GM21737 (cell line): Measurements from ENCODE around the gene RNF32.
"Not testable (repeated sequence)": the region's sequence is repeated elsewhere in the genome, so short reads cannot be mapped to it uniquely, and the experiment has no call there.

Experiments
- ATAC-seq: cut with Tn5 transposase; IDR thresholded peaks from one replicate; pipeline ENCODE4 v1.9.1; 2021; ENCODE audit warnings: mild to moderate bottlenecking, moderate library complexity; ENCODE audit not compliant: unreplicated experiment

The RNF32 gene

GRCh38 chr7:156669035-156669828, 28.7 kb downstream of the RNF32 start:
- ATAC-seq: no peak

- ATAC-seq: no peak
Observed at GRCh38 chr7:156673454-156673853, 32.9 kb downstream of the RNF32 start.

GRCh38 chr7:156673902-156674301, 33.3 kb downstream of the RNF32 start:
- no peak for ATAC-seq

GRCh38 chr7:156675721-156676120, 35.1 kb downstream of the RNF32 start:
- ATAC-seq: no peak

- ATAC-seq: no peak
Observed at GRCh38 chr7:156676263-156676662, 35.7 kb downstream of the RNF32 start.

- ATAC-seq: no peak
Observed at GRCh38 chr7:156677374-156678054, 36.9 kb downstream of the RNF32 start.

GRCh38 chr7:156680281-156680680, 39.7 kb downstream of the RNF32 start:
- no peak for ATAC-seq

- no peak for ATAC-seq
Observed at GRCh38 chr7:156682928-156683327, 42.4 kb downstream of the RNF32 start.

GRCh38 chr7:156684251-156684650, 43.7 kb downstream of the RNF32 start:
- ATAC-seq: no peak

GRCh38 chr7:156684661-156685060, 44.1 kb downstream of the RNF32 start:
- ATAC-seq: no peak

- no peak for ATAC-seq
Observed at GRCh38 chr7:156691764-156692163, 51.2 kb downstream of the RNF32 start.

GRCh38 chr7:156692849-156693248, 52.3 kb downstream of the RNF32 start:
- no peak for ATAC-seq

GRCh38 chr7:156693627-156694026, 53.1 kb downstream of the RNF32 start:
- ATAC-seq: no peak

- not testable (repeated sequence) for ATAC-seq
Observed at GRCh38 chr7:156697283-156697682, 56.7 kb downstream of the RNF32 start.

- not testable (repeated sequence) for ATAC-seq
Observed at GRCh38 chr7:156698512-156698911, 57.9 kb downstream of the RNF32 start.

- ATAC-seq: not testable (repeated sequence)
Observed at GRCh38 chr7:156701787-156702186, 61.2 kb downstream of the RNF32 start.

GRCh38 chr7:156702399-156702798, 61.8 kb downstream of the RNF32 start:
- ATAC-seq: no peak

- ATAC-seq: no peak
Observed at GRCh38 chr7:156703209-156703608, 62.6 kb downstream of the RNF32 start.

- ATAC-seq: no peak
Observed at GRCh38 chr7:156703773-156704482, 63.4 kb downstream of the RNF32 start.

- no peak for ATAC-seq
Observed at GRCh38 chr7:156722043-156722826, 81.7 kb downstream of the RNF32 start.

- ATAC-seq: no peak
Observed at GRCh38 chr7:156725073-156725472, 84.5 kb downstream of the RNF32 start.
